Body of pancreas (tissue), 4 donors: Measurements from ENCODE around the gene PBX1.

Experiments
- CTCF ChIP-seq, 7 experiments: fragments of 450-650 bp in 4 of 7; fragments of 200-600 bp in 3 of 7; sonication (generic) in 3 of 7; IDR thresholded peaks; one replicate each; pipeline ENCODE4 v1.5.1; 2016 to 2019; ENCODE audit warnings: antibody characterized with exemption in 7 of 7
- POLR2A ChIP-seq, 3 donors: fragments of 450-650 bp; IDR thresholded peaks; one replicate each; pipeline ENCODE4 v1.6.1; 2016; ENCODE audit warnings: antibody characterized with exemption in 3 of 3, mild to moderate bottlenecking in 2 of 3

DNA sequence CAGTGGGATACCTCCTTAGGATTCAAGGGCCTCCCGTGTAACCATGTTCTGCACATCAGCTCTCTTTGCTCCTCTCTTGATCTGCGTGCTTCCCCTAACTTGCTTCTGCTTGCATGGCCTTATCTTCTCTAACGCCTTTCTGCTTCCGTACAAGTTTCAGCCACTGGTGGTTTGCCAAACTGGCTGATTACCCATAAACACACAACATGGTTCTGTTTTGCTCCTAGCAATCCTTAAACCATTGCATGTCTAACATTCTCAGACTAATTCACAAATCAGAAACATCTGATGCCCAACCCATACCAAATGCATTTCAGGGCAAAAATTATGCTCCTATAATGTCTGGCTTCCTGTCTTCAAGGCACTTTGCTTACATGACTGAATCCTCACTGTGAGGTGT is 166.4 kb downstream of the PBX1 start:
- no peak for TF ChIP-seq CTCF (IDR thresholded peaks at IDR 0.05)
- no peak for TF ChIP-seq POLR2A (IDR thresholded peaks at IDR 0.05)
